Measurements from ENCODE around the gene CYFIP1.

Gene CYFIP1

DNA sequence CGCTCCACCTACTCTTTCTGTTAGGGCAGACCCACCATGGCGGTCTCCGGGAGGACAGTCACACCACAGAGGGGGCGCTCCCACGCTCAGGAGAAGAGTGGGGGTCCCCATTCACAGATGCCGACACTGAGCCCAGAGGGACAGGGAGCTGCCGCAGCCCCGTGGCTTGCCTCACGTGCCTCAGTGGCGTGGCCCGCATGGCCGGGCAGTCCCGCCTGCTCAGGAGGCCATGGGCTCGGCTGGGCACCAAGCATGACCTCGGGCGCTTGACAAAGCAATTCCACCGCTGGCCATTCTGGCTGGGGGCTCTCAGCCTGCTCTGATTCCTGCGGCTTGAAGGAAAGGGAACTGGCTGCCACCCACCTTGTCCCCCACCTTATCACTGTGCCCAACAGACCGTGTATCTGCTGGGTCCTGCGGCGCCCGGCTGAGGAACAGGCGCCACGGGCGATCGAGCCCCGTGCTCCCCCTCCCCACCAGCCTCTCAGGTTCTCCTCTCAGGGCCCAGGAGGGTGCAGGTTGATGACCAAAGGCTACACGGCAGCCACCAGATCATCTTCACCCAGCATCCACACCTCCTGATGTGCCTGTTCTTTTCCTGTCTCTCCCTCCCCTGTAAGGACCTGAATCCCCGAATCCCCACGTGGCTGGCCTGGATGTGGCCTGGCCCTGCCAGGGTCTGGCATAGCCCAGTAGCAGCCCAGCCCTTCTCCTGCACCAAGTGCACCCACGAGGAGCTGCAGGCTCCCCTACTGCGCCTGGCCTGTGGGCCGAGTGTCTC is 20.7 kb downstream of the CYFIP1 start:
- no peak for DNase-seq (ENCODE audit: extremely low read depth, low read depth)
- TF ChIP-seq, protein P1, sequence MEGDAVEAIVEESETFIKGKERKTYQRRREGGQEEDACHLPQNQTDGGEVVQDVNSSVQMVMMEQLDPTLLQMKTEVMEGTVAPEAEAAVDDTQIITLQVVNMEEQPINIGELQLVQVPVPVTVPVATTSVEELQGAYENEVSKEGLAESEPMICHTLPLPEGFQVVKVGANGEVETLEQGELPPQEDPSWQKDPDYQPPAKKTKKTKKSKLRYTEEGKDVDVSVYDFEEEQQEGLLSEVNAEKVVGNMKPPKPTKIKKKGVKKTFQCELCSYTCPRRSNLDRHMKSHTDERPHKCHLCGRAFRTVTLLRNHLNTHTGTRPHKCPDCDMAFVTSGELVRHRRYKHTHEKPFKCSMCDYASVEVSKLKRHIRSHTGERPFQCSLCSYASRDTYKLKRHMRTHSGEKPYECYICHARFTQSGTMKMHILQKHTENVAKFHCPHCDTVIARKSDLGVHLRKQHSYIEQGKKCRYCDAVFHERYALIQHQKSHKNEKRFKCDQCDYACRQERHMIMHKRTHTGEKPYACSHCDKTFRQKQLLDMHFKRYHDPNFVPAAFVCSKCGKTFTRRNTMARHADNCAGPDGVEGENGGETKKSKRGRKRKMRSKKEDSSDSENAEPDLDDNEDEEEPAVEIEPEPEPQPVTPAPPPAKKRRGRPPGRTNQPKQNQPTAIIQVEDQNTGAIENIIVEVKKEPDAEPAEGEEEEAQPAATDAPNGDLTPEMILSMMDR (IDR thresholded peaks at IDR 0.05; ENCODE audit: low read depth, low read length) = no peak

DNA sequence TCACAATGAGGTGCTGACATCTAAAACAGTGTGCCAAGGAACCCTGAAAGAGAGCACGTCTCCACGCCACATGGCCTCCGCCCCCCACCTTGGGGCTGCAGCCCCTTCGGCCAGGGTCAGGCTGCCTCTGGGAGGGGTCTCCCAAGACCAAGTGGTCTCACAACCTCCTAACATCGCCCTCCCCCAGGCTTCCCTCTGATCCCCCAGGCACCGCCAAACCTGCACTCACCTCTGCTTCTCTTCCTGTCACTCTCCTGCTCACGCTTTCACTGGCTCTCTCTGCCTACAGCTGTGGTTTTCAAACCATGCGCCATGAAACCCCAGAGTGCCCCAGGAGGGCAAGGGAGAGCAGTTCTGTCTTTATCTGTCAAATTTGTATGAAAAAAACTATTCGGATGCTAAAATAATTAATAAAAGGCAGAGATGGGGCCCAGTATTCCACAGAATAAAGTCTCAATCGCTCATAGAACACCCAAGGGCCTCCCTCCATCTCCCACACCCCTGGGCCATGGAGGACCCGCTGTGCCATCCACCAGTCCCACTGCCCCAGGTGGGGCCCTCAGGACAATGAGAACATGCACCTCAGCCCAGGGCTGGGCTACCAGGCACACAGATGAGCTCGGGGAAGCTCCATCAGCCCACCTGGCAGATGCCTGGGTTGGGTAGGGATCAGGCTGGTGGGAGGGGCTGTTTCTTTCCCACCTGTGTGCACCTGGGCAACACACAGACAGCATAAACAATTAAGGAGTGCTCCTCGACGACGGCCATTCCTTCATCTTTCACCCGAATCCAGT is 21.5 kb downstream of the CYFIP1 start:
- DNase-seq (ENCODE audit: extremely low read depth, low read depth) = no peak
- TF ChIP-seq, protein P1 (IDR thresholded peaks at IDR 0.05; ENCODE audit: low read depth, low read length) = no peak

DNA sequence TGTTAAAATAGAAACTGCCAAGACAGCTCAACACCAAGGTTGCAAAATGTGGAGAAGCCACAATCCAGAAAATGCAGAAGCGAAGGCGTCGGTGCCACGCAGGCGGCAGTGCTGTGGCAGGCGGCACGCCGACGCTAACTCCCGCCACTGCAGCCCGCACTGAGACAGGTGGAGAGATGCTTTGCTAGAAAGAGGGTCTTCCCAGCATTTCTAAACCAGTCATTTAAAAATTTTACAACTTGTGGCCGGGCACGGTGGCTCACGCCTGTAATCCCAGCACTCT is 23.2 kb downstream of the CYFIP1 start:
- TF ChIP-seq, protein P1 (IDR thresholded peaks at IDR 0.05; ENCODE audit: low read depth, low read length) = no peak
- no peak for DNase-seq (ENCODE audit: extremely low read depth, low read depth)

DNA sequence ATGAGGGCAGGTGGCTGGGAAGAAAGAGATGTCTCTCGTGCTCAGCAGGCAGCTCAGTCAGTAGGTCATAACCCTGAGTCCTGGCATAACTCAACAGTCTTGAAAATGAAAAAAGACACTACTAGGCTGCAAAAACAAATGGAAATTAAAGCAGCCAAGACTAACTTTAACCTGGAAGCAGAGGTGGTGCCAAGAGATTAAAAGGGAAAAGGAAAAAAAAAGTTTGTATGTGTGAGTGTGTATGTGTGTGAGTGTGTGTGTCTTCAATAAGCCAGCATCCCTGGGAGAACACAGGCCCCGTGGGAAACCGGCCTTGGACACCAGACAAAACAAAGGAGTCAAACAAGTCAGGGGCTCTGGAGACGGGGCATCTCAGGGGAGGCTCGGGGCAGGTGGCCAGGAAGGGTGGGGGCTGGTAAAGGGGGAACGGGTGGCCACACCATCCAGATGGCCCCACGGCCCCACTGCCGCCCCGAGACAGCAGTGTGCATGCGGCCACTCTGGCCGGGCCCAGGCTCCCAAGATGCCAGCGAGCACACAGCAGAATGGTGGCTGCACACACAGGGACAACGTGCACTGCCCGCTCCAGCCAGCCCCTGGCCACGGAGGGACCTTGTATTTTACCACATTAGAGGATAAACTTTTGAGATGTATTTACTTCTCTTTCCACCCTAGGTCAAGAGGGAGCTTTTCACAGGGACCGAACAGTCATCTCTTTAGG is 23.8 kb downstream of the CYFIP1 start:
- TF ChIP-seq, protein P1 (IDR thresholded peaks at IDR 0.05; ENCODE audit: low read depth, low read length) = no peak
- no peak for DNase-seq (ENCODE audit: extremely low read depth, low read depth)

DNA sequence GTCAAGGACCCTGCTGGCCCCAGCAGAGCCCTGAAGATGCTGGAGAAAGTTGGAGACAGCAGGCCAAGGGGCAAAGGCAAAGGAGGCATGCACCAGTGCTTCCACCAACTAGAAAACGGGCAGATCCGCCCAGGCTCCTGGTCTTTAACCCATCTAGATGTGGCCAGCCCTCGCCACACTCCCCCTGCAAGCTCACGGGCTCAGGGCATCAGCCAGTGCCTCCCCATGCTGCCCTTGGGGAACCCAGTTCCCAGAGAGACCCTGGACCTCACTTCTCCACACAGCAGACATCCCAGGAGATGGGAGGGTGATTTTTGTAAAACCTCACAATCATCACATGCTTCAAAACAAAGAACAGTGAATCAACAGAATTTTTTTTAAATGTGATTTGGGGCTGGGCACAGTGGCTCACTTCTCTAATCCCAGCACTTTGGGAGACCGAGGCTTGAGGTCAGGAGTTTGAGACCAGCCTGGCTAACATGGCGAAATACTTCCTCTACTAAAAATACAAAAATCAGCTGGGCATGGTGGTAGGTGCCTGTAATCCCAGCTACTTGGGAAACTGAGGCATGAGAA is 24.5 kb downstream of the CYFIP1 start:
- TF ChIP-seq, protein P1 (IDR thresholded peaks at IDR 0.05; ENCODE audit: low read depth, low read length) = no peak

DNA sequence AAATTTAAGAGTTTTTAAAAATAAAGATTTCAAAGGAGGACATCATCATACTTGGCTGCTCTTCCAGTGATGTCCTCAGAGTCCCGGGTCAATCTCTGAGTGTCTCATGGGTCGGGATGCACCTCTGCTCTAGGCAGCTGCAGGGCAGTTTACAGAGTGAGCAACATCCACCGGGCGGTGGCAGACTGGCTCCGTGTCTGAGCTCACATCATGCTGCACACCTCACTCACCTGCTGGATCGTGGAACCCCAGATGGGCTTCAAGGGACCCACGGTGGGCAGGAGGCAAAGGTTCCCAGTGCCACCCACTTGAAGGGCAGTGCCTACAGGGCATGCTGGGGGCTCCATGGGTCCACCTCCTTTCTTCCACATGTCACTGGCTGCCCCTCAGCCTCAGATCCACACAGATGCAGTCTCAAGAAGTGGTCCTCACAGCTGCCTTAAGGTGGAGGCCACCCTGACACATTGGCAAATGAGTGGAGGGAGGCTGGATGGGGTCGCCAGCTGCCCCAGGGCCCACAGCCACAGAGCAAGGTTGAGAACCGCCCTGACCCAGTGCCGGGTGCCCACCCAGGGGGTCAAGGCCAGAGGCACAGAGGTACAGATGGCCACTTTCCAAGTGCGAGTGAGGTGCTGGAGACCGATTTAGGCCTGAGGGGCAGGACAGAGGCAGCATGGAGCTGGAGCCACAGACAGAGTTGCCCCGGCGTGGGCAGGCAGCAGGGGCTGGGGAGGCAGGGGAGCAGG is 25.2 kb downstream of the CYFIP1 start:
- no peak for DNase-seq (ENCODE audit: extremely low read depth, low read depth)
- TF ChIP-seq, protein P1 (IDR thresholded peaks at IDR 0.05; ENCODE audit: low read depth, low read length) = no peak

More for the DNA sequence above, 24.5 kb downstream of the CYFIP1 start:
- no peak for DNase-seq (ENCODE audit: extremely low read depth, low read depth)
